Stimulated activated memory B cell treated with anti-CD40 and anti-IgM and Interleukin-4, amounts not matched to agents 10 μg/mL and 1 μg/mL and 100 μg/mL, for 72 hours (primary cell): Measurements from ENCODE around the gene FBLN1.
"Not testable (repeated sequence)": the region's sequence is repeated elsewhere in the genome, so short reads cannot be mapped to it uniquely, and the experiment has no call there.

ENCODE experiments used
- ATAC-seq: fragments of 150-1000 bp; cut with Tn5 transposase; 2 replicates; pipeline ENCODE4 v1.10.0; 2021
- H3K27ac Mint-ChIP-seq: one replicate; pipeline ENCODE4 v1.8.0; 2022; ENCODE audit warnings: mild to moderate bottlenecking, mixed read lengths
- H3K27me3 Mint-ChIP-seq: one replicate; pipeline ENCODE4 v1.8.0; 2022; ENCODE audit warnings: mixed read lengths
- H3K36me3 Mint-ChIP-seq: one replicate; pipeline ENCODE4 v1.8.0; 2022; ENCODE audit warnings: mixed read lengths
- H3K4me1 Mint-ChIP-seq: one replicate; pipeline ENCODE4 v1.8.0; 2022; ENCODE audit warnings: mixed read lengths
- H3K4me3 Mint-ChIP-seq: one replicate; pipeline ENCODE4 v1.8.0; 2022; ENCODE audit warnings: mild to moderate bottlenecking, moderate library complexity, mixed read lengths
- H3K9me3 Mint-ChIP-seq: one replicate; pipeline ENCODE4 v1.8.0; 2022; ENCODE audit warnings: mixed read lengths

FBLN1 gene, protein sequence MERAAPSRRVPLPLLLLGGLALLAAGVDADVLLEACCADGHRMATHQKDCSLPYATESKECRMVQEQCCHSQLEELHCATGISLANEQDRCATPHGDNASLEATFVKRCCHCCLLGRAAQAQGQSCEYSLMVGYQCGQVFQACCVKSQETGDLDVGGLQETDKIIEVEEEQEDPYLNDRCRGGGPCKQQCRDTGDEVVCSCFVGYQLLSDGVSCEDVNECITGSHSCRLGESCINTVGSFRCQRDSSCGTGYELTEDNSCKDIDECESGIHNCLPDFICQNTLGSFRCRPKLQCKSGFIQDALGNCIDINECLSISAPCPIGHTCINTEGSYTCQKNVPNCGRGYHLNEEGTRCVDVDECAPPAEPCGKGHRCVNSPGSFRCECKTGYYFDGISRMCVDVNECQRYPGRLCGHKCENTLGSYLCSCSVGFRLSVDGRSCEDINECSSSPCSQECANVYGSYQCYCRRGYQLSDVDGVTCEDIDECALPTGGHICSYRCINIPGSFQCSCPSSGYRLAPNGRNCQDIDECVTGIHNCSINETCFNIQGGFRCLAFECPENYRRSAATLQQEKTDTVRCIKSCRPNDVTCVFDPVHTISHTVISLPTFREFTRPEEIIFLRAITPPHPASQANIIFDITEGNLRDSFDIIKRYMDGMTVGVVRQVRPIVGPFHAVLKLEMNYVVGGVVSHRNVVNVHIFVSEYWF

DNA sequence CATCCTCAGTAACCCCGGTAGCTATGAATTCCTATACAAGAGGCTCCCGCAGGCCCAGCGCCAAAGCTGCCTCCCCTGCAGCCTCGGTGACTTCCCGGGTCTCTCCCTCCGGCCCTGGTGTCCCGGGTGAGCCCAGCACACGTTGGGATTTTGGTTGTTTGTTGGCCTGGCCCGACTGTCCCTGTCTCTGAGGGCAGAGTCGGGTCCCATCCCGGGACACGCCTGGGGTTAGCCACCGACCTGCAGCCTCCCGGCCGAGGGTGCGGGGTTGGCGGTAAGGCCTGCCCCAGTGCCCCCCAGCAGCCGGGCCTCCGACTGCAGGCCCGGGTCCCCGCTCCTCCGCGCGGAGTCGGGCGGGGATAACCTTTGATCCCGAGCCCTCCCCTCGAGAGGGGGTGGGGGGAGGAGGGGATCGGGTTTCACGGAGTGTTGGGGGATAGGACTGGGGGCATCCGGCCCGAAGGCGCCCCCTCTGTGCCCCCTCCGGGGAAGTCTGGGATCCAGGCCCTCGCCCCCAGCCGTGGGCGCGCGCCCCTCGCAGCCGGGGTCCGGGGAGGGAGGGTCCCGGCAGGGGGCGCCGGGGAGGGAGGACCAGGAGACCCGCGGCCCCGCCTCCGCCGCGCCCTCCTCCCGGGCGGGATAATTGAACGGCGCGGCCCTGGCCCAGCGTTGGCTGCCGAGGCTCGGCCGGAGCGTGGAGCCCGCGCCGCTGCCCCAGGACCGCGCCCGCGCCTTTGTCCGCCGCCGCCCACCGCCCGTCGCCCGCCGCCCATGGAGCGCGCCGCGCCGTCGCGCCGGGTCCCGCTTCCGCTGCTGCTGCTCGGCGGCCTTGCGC lies at the start of gene FBLN1:
Gene FBLN1, plus strand, starts transcription at position 669 of the 835 bp plus-strand sequence. Its CDS starts 103 bp downstream, at position 772.
- peaks cover 19% of the 10 kb centered on the region for H3K4me1 Mint-ChIP-seq
- H3K9me3 Mint-ChIP-seq, result no peaks in the 10 kb centered on the region
- ATAC-seq, result peak; percentile 54
- peaks cover 75% of the 10 kb centered on the region for H3K27me3 Mint-ChIP-seq
- no peak within 1 kb of the TSS for H3K27ac Mint-ChIP-seq
- H3K4me3 Mint-ChIP-seq, result no peak within 1 kb of the TSS
- H3K36me3 Mint-ChIP-seq, result no peaks in the 10 kb centered on the region

DNA sequence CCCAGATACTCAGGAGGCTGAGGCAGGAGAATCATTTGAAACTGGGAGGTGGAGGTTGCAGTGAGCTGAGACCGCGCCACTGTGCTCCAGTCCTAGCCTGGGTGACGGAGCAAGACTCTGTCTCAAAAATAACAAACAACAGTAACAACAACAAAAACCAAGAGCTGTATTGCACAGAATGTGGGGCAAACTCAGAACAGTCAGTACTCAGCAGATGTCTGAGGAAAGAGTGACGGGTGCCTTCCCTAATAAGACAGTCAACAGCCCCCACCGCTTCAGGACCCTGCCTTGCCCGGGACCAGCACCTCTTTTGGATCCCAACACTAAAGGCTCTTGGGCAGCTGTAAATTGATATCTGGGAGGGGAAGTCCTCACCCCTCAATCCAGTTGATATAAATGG lies 48.9 kb upstream of the FBLN1 start:
- Mint-ChIP-seq H3K36me3 (no peaks in the 10 kb centered on the region), H3K27me3 (peaks cover 55% of the 10 kb centered on the region), H3K4me3 (no peak overlapping the region), H3K9me3 (no peaks in the 10 kb centered on the region), H3K4me1 (no peaks in the 10 kb centered on the region), H3K27ac (no peak overlapping the region)
- no peak for ATAC-seq

DNA sequence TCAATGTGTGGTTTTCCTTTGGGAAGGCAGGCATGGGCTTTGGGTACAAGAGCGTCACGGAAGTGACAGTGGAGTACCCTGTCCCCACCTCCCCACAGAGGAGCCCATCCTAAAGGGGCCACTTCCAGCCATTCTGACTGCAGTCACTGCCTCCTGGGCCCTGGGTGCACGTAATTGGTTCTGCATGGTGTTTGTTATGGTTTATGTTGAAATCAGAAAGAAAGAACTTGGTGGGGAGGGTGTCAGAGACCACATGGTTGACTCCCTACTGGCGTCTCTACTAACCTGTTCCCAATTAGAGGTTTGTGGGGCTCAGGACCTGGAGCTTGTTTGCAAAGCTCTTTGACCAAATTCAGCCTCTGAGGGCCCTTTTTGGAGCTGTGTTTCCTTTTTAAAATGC lies 48.4 kb upstream of the FBLN1 start:
- peaks cover 55% of the 10 kb centered on the region for H3K27me3 Mint-ChIP-seq

DNA sequence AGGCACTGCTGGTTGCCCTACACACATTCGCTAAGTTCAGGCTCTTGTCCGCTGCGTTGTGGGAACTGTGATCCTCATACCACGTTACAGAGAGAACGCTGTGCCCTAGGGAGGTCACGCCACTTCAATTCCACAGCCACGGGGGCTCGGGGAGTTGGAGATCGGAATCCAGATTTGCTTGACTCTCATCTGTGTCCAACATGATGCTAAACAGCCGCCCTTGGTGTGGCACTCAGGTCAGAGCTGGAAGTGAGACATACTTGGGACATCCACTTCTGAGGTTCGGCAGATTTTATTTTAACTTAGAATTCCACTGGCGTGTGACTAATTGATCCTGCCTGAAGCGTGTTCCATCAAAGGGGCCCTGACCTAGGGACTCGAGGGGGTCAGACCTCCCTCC lies 47.5 kb upstream of the FBLN1 start:
- ATAC-seq, result no peak
- no peak overlapping the region for H3K4me3 Mint-ChIP-seq
- H3K27me3 Mint-ChIP-seq, result peaks cover 55% of the 10 kb centered on the region
- no peaks in the 10 kb centered on the region for H3K4me1 Mint-ChIP-seq
- H3K36me3 Mint-ChIP-seq, result no peaks in the 10 kb centered on the region
- H3K9me3 Mint-ChIP-seq, result no peaks in the 10 kb centered on the region
- no peak overlapping the region for H3K27ac Mint-ChIP-seq

More for the DNA sequence above, 48.4 kb upstream of the FBLN1 start:
- Mint-ChIP-seq H3K4me3 (no peak overlapping the region), H3K36me3 (no peaks in the 10 kb centered on the region), H3K27ac (no peak overlapping the region), H3K4me1 (no peaks in the 10 kb centered on the region), H3K9me3 (no peaks in the 10 kb centered on the region)
- ATAC-seq, result no peak

DNA sequence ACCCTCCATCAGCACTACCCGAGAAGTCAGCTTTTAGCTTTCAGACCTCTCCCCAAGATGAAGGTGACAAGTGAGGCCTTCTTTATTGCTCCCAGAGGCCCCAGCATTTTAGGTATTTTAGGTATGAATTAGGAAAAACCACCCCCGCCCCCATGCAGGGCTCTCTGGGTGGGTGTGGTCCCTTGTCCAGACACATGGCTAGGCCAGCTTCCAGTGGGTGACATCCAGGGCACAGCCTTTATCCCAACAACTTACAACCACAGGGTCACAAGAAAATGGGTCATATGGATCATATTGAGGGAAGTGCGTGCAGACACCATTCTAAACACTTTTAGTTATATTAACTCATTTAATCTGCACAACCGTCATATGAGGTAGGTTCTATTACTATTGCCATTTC lies 47.1 kb upstream of the FBLN1 start:
- Mint-ChIP-seq H3K36me3 (no peaks in the 10 kb centered on the region), H3K4me3 (no peak overlapping the region), H3K27me3 (peaks cover 54% of the 10 kb centered on the region), H3K9me3 (no peaks in the 10 kb centered on the region), H3K4me1 (no peaks in the 10 kb centered on the region), H3K27ac (no peak overlapping the region)
- ATAC-seq, result no peak

DNA sequence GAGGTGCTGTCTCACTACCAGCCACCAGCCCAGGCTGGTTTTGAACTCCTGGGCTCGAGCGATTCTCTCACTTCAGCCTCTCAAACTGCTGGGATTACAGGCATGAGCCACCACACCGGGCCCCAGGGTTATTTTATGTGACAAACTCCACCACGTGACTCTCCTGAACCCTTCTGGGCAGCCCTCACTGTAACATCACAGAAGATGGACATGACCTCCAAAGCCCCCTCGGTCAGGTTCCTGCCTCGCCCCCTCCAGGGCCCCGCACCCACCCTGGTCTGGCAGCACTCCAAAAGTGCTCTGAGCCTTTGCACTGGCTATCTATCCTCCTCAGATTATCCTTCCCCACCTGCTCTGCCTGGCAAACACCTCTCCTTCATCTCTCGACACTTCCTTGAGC lies 45.9 kb upstream of the FBLN1 start:
- no peaks in the 10 kb centered on the region for H3K36me3 Mint-ChIP-seq
- H3K4me3 Mint-ChIP-seq, result no peak overlapping the region
- H3K9me3 Mint-ChIP-seq, result no peaks in the 10 kb centered on the region
- peaks cover 42% of the 10 kb centered on the region for H3K27me3 Mint-ChIP-seq
- ATAC-seq, result no peak
- H3K27ac Mint-ChIP-seq, result no peak overlapping the region
- no peaks in the 10 kb centered on the region for H3K4me1 Mint-ChIP-seq

DNA sequence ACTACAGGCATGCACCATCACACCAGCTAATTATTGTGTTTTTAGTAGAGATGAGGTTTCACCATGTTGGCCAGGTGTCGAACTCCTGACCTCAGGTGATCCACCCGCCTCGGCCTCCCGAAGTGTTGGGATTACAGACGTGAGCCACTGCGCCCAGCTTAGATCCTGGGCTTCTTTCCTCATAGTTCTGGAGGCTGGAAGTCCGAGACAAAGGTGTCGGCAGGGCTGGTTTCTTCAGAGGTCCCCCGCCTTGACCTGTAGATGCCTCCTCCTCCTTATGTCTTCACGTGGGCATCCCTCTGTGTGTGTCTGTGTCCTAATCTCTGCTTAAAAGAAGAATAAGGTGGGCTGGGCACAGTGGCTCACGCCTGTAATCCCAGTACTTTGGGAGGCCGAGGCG lies 44.2 kb upstream of the FBLN1 start:
- H3K4me3 Mint-ChIP-seq, result no peak overlapping the region
- H3K36me3 Mint-ChIP-seq, result no peaks in the 10 kb centered on the region
- H3K4me1 Mint-ChIP-seq, result no peaks in the 10 kb centered on the region
- no peaks in the 10 kb centered on the region for H3K9me3 Mint-ChIP-seq
- H3K27ac Mint-ChIP-seq, result no peak overlapping the region
- peaks cover 32% of the 10 kb centered on the region for H3K27me3 Mint-ChIP-seq
- ATAC-seq, result no peak

DNA sequence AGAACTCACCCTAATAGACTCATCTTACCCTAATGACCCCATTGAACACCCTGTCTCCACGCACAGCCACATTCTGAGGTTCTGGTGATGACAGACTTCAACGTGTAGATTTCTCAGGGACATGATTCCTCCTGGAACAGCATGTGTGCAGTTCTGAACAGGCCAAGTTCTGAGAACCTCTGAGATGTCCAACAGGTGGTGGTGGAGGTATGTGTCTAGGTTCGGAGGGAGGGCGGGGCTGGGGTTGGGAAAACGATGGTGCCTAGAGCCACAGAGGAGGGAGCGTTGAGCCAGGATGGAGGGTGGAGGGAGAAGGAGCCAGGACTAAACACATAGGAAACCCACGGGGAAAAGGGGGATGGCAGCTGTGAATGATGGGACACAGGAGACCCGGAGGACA lies 43.4 kb upstream of the FBLN1 start:
- peaks cover under 1% of the 10 kb centered on the region for H3K9me3 Mint-ChIP-seq
- no peak for ATAC-seq
- peaks cover 32% of the 10 kb centered on the region for H3K27me3 Mint-ChIP-seq
- H3K36me3 Mint-ChIP-seq, result no peaks in the 10 kb centered on the region
- no peak overlapping the region for H3K27ac Mint-ChIP-seq
- no peak overlapping the region for H3K4me3 Mint-ChIP-seq
- no peaks in the 10 kb centered on the region for H3K4me1 Mint-ChIP-seq

DNA sequence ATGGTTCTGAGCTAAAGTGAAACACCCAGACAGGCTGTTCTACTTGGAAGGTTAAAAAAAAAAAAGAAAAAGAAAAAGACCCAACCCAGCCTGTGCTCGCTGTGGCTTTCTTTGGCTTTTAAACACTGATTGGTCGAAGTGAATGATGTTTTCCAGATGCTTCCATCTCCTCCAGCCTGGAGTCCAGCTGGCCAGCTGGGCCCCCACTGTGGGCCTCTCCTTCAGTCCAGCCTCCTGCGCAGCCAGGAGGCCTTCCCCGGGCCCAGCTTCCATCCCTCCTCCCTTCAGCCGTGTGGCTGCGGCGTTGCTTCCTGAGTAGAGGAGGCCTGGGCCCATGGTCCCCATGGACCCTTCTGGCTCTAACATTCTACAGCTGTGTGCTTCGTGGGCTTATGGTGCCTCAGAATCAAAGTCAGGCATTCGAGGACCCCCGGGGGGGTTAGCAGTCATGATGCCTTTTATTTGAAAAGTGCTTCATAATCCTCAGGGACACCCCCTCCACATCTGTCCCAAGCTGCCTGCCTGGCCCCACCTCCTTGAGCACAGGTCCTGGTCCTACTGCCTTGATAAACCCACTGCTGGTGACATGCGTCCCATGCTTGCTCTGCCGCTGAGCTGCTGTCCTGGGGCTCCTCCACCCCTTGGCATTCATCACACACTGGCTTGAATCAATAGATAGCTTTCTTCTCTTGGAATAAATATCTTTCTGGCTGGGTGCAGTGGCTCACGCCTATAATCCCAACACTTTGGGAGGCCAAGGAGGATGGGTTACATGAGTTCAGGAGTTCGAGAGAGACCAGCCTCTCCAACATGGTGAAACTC lies 42.2 kb upstream of the FBLN1 start:
- Mint-ChIP-seq H3K36me3 (no peaks in the 10 kb centered on the region), H3K9me3 (peaks cover 3% of the 10 kb centered on the region), H3K4me3 (no peak overlapping the region), H3K27me3 (peaks cover 23% of the 10 kb centered on the region), H3K27ac (no peak overlapping the region), H3K4me1 (no peaks in the 10 kb centered on the region)
- ATAC-seq, result no peak

DNA sequence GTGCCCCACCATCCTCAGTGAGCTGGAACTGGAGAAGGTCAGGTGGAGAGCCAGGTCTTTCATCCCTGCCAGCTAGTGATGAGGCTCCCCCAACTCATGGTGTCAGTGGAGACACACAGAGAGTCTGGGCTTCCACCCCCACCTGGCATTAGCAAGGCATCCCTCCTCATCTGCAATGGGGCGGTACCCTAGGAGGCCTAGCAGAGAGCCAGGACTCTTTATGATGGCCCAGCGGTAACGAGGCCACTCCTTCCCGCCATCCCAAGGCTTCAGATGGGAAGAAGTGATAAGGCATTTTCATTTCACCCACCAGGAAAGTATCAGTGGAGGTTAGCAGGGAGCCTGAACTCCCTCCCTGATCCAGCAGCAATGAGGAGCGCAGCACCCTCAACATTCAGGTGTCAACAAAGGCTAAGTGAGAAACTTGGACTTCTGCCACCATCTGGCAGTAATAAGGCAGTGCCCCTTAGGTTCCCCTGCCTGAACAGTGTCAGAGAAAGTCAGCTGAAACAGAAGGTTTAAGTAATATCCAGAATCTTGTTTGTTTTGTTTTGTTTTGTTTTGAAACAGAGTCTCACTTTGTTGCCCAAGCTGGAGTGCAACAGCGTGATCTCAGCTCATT lies 40.5 kb upstream of the FBLN1 start:
- Mint-ChIP-seq H3K27ac (no peak overlapping the region), H3K36me3 (no peaks in the 10 kb centered on the region), H3K4me3 (no peak overlapping the region), H3K4me1 (no peaks in the 10 kb centered on the region), H3K9me3 (peaks cover 6% of the 10 kb centered on the region), H3K27me3 (peaks cover 10% of the 10 kb centered on the region)
- ATAC-seq, result no peak

DNA sequence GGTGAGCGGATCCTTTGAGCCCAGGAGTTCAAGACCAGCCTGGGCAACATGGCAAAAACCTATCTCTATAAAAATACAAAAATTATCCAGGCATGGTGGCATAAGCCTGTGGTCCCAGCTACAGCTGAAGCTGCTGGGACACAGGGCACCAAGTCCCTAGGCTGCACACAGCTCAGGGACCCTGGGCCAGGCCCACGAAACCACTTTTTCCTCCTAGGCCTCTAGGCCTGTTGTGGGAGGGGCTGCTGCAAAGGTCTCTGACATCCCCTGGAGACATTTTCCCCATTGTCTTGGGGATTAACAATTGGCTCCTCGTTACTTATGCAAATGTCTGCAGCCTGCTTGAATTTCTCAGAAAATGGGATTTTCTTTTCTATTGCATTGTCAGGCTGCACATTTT lies 39.0 kb upstream of the FBLN1 start:
- peaks cover 11% of the 10 kb centered on the region for H3K9me3 Mint-ChIP-seq
- H3K27ac Mint-ChIP-seq, H3K36me3 Mint-ChIP-seq, H3K27me3 Mint-ChIP-seq, H3K4me1 Mint-ChIP-seq, ATAC-seq, H3K4me3 Mint-ChIP-seq: not testable (repeated sequence)

DNA sequence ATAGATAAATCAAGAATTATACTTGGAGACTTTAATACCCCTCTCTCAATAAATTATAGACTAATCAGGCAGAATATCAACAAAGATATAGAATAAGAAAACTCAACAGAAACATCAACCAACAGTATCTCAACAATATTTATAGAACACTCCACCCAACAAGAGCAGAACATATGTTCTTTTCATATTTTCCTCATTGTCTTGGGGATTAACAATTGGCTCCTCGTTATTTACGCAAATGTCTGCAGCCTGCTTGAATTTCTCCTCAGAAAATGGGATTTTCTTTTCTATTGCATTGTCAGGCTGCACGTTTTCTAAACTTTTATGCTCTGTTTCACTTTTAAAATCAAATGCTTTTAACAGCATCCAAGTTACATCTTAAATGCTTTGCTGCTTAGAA lies 37.0 kb upstream of the FBLN1 start:
- ATAC-seq, result no peak
- H3K36me3 Mint-ChIP-seq, result no peaks in the 10 kb centered on the region
- H3K4me3 Mint-ChIP-seq, result no peak overlapping the region
- H3K9me3 Mint-ChIP-seq, result peaks cover 11% of the 10 kb centered on the region
- no peak overlapping the region for H3K27ac Mint-ChIP-seq
- H3K27me3 Mint-ChIP-seq, result peaks cover 2% of the 10 kb centered on the region
- no peaks in the 10 kb centered on the region for H3K4me1 Mint-ChIP-seq

DNA sequence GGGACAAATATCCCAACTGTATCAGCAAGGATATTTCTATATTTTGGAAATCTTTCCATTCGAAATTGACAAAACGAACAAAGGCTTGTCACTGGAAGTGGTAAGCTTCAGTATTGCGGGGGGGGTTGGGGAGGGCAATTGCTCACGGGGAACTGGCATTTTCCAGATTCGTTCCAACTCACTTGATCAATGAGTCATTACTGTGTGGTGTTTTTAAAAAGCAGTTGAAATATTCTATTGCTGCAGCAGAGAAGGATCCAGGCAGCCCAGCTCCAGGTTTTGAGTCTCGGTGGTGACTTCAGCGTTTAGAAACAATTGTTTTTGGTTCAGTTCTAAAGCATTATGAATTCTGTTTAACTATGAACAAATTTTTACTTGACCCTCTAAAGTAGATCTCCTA lies 33.8 kb upstream of the FBLN1 start:
- no peaks in the 10 kb centered on the region for H3K36me3 Mint-ChIP-seq
- H3K27me3 Mint-ChIP-seq, result peaks cover 21% of the 10 kb centered on the region
- H3K9me3 Mint-ChIP-seq, result peaks cover 11% of the 10 kb centered on the region
- no peaks in the 10 kb centered on the region for H3K4me1 Mint-ChIP-seq
- ATAC-seq, result no peak
- H3K27ac Mint-ChIP-seq, result no peak overlapping the region
- no peak overlapping the region for H3K4me3 Mint-ChIP-seq

DNA sequence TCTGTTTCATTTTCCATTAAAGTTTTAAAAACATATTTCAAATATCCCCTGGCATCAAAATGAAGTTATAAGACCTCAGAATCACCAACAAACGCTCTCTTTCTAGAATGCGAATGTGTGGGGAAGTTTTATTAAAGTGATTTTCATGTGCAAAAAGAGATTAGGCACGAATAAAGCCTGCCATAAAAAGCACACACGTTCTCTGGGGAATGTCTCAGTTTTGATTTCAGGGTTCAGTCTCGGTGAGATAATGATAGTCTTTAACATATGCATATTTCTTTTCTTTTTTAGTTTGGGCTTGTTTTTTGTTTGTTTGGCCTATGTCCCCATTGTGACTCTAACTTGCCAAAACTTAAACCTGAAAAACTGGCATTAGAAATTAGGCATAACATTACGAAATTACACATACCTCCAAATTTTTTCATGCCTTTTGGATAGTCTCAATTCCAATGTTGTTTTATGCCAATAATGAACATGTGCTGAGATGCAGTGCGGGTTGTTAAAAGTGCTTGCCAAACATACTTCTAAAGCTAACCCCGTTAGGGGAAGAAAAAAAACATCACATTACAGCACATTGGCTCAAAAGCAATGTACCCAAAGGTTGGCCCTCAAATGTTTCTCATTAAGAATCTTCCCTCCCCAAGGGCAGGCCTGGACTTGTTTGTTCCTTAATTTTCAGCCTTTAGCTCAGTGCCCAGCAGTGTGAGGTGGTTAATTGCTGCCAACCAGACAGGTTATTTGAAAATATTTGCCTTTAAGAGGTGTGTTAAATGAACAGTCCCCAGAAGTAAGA lies 33.2 kb upstream of the FBLN1 start:
- no peak for ATAC-seq
- Mint-ChIP-seq H3K4me1 (no peaks in the 10 kb centered on the region), H3K27me3 (peaks cover 24% of the 10 kb centered on the region), H3K9me3 (peaks cover 8% of the 10 kb centered on the region), H3K27ac (no peak overlapping the region), H3K4me3 (no peak overlapping the region), H3K36me3 (no peaks in the 10 kb centered on the region)
